ENCODE measurements around the gene WWOX.

DNA sequence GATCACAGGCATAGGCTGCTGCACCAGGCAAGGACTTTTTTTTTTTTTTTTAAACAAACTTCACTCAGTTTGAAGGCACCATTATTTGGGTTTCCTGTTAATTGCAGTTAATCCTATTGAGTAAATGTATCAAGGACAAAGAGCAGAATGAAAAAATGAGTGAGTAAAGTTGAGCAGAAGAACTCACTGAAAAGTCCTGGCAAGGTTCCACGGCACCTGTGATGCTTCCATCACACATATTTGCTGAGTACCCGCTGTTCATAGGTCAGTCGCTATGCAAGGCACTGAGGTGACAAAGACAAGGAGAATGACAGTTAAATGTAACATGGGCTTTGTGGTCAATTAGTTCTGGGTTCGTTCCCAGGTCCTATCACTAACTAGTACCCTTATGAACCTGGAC, 831.1 kb downstream of the WWOX start:
- TF ChIP-seq, protein P1, sequence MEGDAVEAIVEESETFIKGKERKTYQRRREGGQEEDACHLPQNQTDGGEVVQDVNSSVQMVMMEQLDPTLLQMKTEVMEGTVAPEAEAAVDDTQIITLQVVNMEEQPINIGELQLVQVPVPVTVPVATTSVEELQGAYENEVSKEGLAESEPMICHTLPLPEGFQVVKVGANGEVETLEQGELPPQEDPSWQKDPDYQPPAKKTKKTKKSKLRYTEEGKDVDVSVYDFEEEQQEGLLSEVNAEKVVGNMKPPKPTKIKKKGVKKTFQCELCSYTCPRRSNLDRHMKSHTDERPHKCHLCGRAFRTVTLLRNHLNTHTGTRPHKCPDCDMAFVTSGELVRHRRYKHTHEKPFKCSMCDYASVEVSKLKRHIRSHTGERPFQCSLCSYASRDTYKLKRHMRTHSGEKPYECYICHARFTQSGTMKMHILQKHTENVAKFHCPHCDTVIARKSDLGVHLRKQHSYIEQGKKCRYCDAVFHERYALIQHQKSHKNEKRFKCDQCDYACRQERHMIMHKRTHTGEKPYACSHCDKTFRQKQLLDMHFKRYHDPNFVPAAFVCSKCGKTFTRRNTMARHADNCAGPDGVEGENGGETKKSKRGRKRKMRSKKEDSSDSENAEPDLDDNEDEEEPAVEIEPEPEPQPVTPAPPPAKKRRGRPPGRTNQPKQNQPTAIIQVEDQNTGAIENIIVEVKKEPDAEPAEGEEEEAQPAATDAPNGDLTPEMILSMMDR (IDR thresholded peaks at IDR 0.05; ENCODE audit: insufficient read depth, low read depth, low read length): no peak
- TF ChIP-seq EZH2 (IDR thresholded peaks at IDR 0.05; ENCODE audit: insufficient read depth, low read length): no peak
